HCT116 (cell line): ENCODE measurements around the gene MIPEP. TPM values are rescaled to one million over a fixed set of nuclear protein-coding genes. Genes with fewer than 3 reads are reported as not detected.

Experiments used
- ATAC-seq: fragments of 200-7000 bp; cut with Tn5 transposase; 2 replicates; pipeline ENCODE4 v1.9.1; 2020; ENCODE audit warnings: mild to moderate bottlenecking, moderate library complexity
- BruUV-seq: library from RNA; stranded (reverse); fragments of 400-500 nt; replicated peaks from 2 replicates; lab custom pipeline; 2021; lab: Mats Ljungman, UMichigan
- CTCF ChIA-PET: fragments of 300-600 bp; sonication (Branson Sonifier 250); formaldehyde crosslinking; loops from one replicate; lab custom pipeline; 2021; ENCODE audit warnings: antibody characterized with exemption; lab: Charles Lee
- POLR2A ChIA-PET: fragments of 300-600, 350-600 bp; sonication (Branson Sonifier 250); formaldehyde crosslinking; loops from one replicate; lab custom pipeline; 2021; ENCODE audit warnings: antibody characterized with exemption; lab: Charles Lee
- RAD21 ChIA-PET, 2 experiments: fragments of 300-600 bp; sonication (Branson Sonifier 250); formaldehyde crosslinking; loops; one replicate each; lab custom pipeline; 2023; ENCODE audit warnings: low total read pairs in 2 of 2; ENCODE audit not compliant: uncharacterized antibody in 2 of 2, unreplicated experiment in 2 of 2, low non-redundant PET in 1 of 2; lab: Charles Lee
- DNase-seq: peaks from one replicate; pipeline ENCODE4 v3.0.0-alpha.2; 2010; ENCODE audit warnings: low read depth, low spot score
- H2AFZ ChIP-seq: fragments of 200-600 bp; shearing (Covaris generic), sonication (generic); 2 replicates; pipeline ENCODE4 v1.6.1; 2017; ENCODE audit warnings: low read depth, mixed run types, mixed read lengths, antibody characterized with exemption, low read length; ENCODE audit not compliant: poor library complexity, severe bottlenecking
- H3K27ac ChIP-seq: 2 replicates; pipeline ENCODE4 v1.5.1; 2012; ENCODE audit warnings: low read depth, low read length
- H3K27me3 ChIP-seq: fragments of 200-600 bp; sonication (generic); 2 replicates; pipeline ENCODE4 v1.6.1; 2016; ENCODE audit warnings: mixed run types, low read length, mixed read lengths; ENCODE audit not compliant: insufficient read depth
- H3K36me3 ChIP-seq, 2 experiments: fragments of 200-500 bp in 1 of 2; fragments of 200-600 bp in 1 of 2; sonication (Bioruptor generic) in 1 of 2; sonication (generic) in 1 of 2; 2 replicates each; pipeline versions ENCODE4 v1.5.1 to v1.6.1; 2014 to 2016; ENCODE audit warnings: low read length in 2 of 2, inconsistent platforms in 1 of 2, mixed read lengths in 1 of 2, mixed run types in 1 of 2; ENCODE audit not compliant: insufficient read depth in 2 of 2, control insufficient read depth in 1 of 2
- H3K4me1 ChIP-seq, 2 experiments: fragments of 200-600 bp in 1 of 2; sonication (generic) in 1 of 2; 2 replicates each; pipeline versions ENCODE4 v1.5.1 to v1.6.1; 2012 to 2017; ENCODE audit warnings: low read length in 2 of 2, inconsistent platforms in 1 of 2, mild to moderate bottlenecking in 1 of 2, mixed read lengths in 1 of 2, mixed run types in 1 of 2, moderate library complexity in 1 of 2; ENCODE audit not compliant: insufficient read depth in 2 of 2, control insufficient read depth in 1 of 2
- H3K4me2 ChIP-seq: fragments of 200-600 bp; sonication (generic); 2 replicates; pipeline ENCODE4 v1.6.1; 2017; ENCODE audit warnings: mixed run types, low read length, mixed read lengths
- H3K4me3 ChIP-seq, 2 experiments: fragments of 200-600 bp in 1 of 2; sonication (generic) in 1 of 2; replicated peaks in 1 of 2; 2 replicates each; pipeline ENCODE4 v1.5.1; 2011 to 2016; ENCODE audit warnings: low read length in 2 of 2, control low read depth in 1 of 2, low read depth in 1 of 2, mild to moderate bottlenecking in 1 of 2, mixed read lengths in 1 of 2, mixed run types in 1 of 2
- H3K79me2 ChIP-seq: fragments of 200-600 bp; sonication (generic); 2 replicates; pipeline ENCODE4 v1.6.1; 2017; ENCODE audit warnings: mild to moderate bottlenecking, mixed run types, low read length, moderate library complexity, mixed read lengths; ENCODE audit not compliant: insufficient read depth
- H3K9ac ChIP-seq: fragments of 200-600 bp; sonication (generic); 2 replicates; pipeline ENCODE4 v1.6.1; 2016; ENCODE audit warnings: low read length, mixed read lengths
- H3K9me2 ChIP-seq: fragments of 200-600 bp; sonication (generic), shearing (Covaris generic); 2 replicates; pipeline ENCODE4 v1.6.1; 2017; ENCODE audit warnings: mixed run types, mild to moderate bottlenecking, moderate library complexity; ENCODE audit not compliant: insufficient read depth
- H3K9me3 ChIP-seq, 2 experiments: fragments of 200-500 bp in 1 of 2; fragments of 200-600 bp in 1 of 2; sonication (Bioruptor generic) in 1 of 2; sonication (generic) in 1 of 2; 2 replicates each; pipeline ENCODE4 v1.6.1; 2014 to 2017; ENCODE audit warnings: low read length in 2 of 2, mixed read lengths in 2 of 2, inconsistent platforms in 1 of 2, low read depth in 1 of 2, mild to moderate bottlenecking in 1 of 2, mixed run types in 1 of 2, moderate library complexity in 1 of 2; ENCODE audit not compliant: control insufficient read depth in 1 of 2, insufficient read depth in 1 of 2
- H4K20me1 ChIP-seq: fragments of 200-600 bp; sonication (generic), shearing (Covaris generic); 2 replicates; pipeline ENCODE4 v1.6.1; 2017; ENCODE audit warnings: mixed run types, mild to moderate bottlenecking, moderate library complexity; ENCODE audit not compliant: insufficient read depth
- CBX3 ChIP-seq: IDR thresholded peaks from 2 replicates; pipeline ENCODE4 v1.6.1; 2012; ENCODE audit warnings: low read depth
- CEBPB ChIP-seq: IDR thresholded peaks from 2 replicates; pipeline ENCODE4 v1.6.1; 2012; ENCODE audit warnings: low read depth
- EGR1 ChIP-seq: IDR thresholded peaks from 2 replicates; pipeline ENCODE4 v1.6.1; 2012; ENCODE audit warnings: low read depth
- EZH2 ChIP-seq: fragments of 200-600 bp; sonication (generic); IDR thresholded peaks from 2 replicates; pipeline ENCODE4 v1.6.1; 2017; ENCODE audit warnings: antibody characterized with exemption, mixed run types
- EZH2phosphoT487 ChIP-seq: fragments of 200-600 bp; IDR thresholded peaks from 2 replicates; pipeline ENCODE4 v1.6.1; 2018; ENCODE audit warnings: antibody characterized with exemption, borderline replicate concordance
- FOSL1 ChIP-seq: IDR thresholded peaks from 2 replicates; pipeline ENCODE4 v1.6.1; 2012; ENCODE audit warnings: low read depth
- JUND ChIP-seq: IDR thresholded peaks from 2 replicates; pipeline ENCODE4 v1.6.1; 2012
- POLR2AphosphoS5 ChIP-seq: IDR thresholded peaks from 2 replicates; pipeline ENCODE4 v1.6.1; 2011; ENCODE audit warnings: mild to moderate bottlenecking, low read depth, low read length, moderate library complexity
- RAD21 ChIP-seq: IDR thresholded peaks from 2 replicates; pipeline ENCODE4 v1.6.1; 2012; ENCODE audit warnings: low read depth, mild to moderate bottlenecking
- SIN3A ChIP-seq: IDR thresholded peaks from 2 replicates; pipeline ENCODE4 v1.6.1; 2012; ENCODE audit warnings: low read depth
- SP1 ChIP-seq: IDR thresholded peaks from 2 replicates; pipeline ENCODE4 v1.6.1; 2012; ENCODE audit warnings: low read depth
- SRF ChIP-seq: IDR thresholded peaks from 2 replicates; pipeline ENCODE4 v1.6.1; 2012; ENCODE audit warnings: low read depth
- TCF7L2 ChIP-seq: IDR thresholded peaks from 2 replicates; pipeline ENCODE4 v1.7.0; 2011; ENCODE audit warnings: borderline replicate concordance, inconsistent platforms; ENCODE audit not compliant: insufficient read depth, insufficient read length; ENCODE audit errors: extremely low read depth
- YY1 ChIP-seq: IDR thresholded peaks from 2 replicates; pipeline ENCODE4 v1.6.1; 2011; ENCODE audit warnings: low read length, low read depth, moderate library complexity, mild to moderate bottlenecking; ENCODE audit not compliant: insufficient replicate concordance; ENCODE audit errors: extremely low read depth
- ZFX ChIP-seq: fragments of 450-650 bp; IDR thresholded peaks from 2 replicates; pipeline ENCODE4 v1.6.1; 2017
- intact Hi-C: fragments of 100-400 bp; cut with micrococcal nuclease; formaldehyde crosslinking; loops from 2 replicates; pipeline ENCODE4 v1.10.0; 2022
- total RNA-seq: library from RNA; stranded (reverse); gene quantifications from one replicate; pipeline ENCODE4 v1.2.1, GENCODE V29; 2021; ENCODE audit not compliant: unreplicated experiment
- TF ChIP-seq, protein P1 (sequence below): IDR thresholded peaks from 2 replicates; pipeline ENCODE4 v1.6.1; 2012; ENCODE audit warnings: low read depth
- TF ChIP-seq, protein P2 (sequence below): IDR thresholded peaks from 2 replicates; pipeline ENCODE4 v1.6.1; 2012
- TF ChIP-seq, protein P3 (sequence below): IDR thresholded peaks from 2 replicates; pipeline ENCODE4 v1.6.1; 2012
- TF ChIP-seq, protein P4 (sequence below), 3 experiments: fragments of 200-600 bp in 1 of 3; sonication (generic) in 1 of 3; IDR thresholded peaks in 2 of 3; conservative IDR thresholded peaks in 1 of 3; 2 replicates each; pipeline ENCODE4 v1.5.1; 2012 to 2017; ENCODE audit warnings: low read depth in 2 of 3, low read length in 2 of 3, antibody characterized with exemption in 1 of 3, borderline replicate concordance in 1 of 3, control low read depth in 1 of 3, mild to moderate bottlenecking in 1 of 3, mixed read lengths in 1 of 3, mixed run types in 1 of 3, moderate library complexity in 1 of 3; ENCODE audit not compliant: insufficient read depth in 1 of 3

Gene MIPEP
- total RNA-seq, 1 experiment from 2014 or later = 33.3 TPM

DNA sequence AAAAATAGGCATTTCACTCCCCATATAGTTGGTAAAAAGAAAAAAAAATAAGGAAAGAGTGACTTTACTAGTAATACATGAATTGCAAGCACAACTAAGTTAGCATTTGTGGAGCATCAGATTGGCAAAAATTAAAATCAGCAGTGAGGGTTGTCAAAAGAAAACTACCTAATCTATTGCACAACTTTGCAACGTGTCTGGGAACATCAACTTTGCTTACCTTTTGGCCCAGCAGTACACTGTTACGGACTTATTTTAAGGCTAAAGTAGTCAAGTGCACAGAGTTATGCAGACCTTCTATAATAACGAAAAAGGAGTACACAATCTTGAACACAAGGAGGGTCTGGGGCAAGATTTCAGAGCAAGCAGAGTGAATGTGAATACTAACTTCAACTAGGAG lies 102.6 kb downstream of the MIPEP start:
- H3K4me3 ChIP-seq = no peak overlapping the region
- H3K79me2 ChIP-seq = no peaks in the 10 kb centered on the region
- DNase-seq (no peak), ATAC-seq (no peak)
- no peak overlapping the region for H3K4me2 ChIP-seq
- no peaks in the 10 kb centered on the region for H3K9me2 ChIP-seq
- intact Hi-C loops = no loop called here
- no peaks in the 10 kb centered on the region for H3K36me3 ChIP-seq
- no peaks in the 10 kb centered on the region for H3K9me3 ChIP-seq
- no peaks in the 10 kb centered on the region for H3K27me3 ChIP-seq
- H3K4me1 ChIP-seq = no peaks in the 10 kb centered on the region
- no peak overlapping the region for H3K9ac ChIP-seq
- CTCF ChIA-PET = no interaction called here
- no peak overlapping the region for H3K27ac ChIP-seq
- BruUV-seq = no TSS peak
- H2AFZ ChIP-seq = no peak overlapping the region
- H4K20me1 ChIP-seq = no peaks in the 10 kb centered on the region
- POLR2A ChIA-PET = no interaction called here
- RAD21 ChIA-PET = no interaction called here
- TF ChIP-seq, protein P1, sequence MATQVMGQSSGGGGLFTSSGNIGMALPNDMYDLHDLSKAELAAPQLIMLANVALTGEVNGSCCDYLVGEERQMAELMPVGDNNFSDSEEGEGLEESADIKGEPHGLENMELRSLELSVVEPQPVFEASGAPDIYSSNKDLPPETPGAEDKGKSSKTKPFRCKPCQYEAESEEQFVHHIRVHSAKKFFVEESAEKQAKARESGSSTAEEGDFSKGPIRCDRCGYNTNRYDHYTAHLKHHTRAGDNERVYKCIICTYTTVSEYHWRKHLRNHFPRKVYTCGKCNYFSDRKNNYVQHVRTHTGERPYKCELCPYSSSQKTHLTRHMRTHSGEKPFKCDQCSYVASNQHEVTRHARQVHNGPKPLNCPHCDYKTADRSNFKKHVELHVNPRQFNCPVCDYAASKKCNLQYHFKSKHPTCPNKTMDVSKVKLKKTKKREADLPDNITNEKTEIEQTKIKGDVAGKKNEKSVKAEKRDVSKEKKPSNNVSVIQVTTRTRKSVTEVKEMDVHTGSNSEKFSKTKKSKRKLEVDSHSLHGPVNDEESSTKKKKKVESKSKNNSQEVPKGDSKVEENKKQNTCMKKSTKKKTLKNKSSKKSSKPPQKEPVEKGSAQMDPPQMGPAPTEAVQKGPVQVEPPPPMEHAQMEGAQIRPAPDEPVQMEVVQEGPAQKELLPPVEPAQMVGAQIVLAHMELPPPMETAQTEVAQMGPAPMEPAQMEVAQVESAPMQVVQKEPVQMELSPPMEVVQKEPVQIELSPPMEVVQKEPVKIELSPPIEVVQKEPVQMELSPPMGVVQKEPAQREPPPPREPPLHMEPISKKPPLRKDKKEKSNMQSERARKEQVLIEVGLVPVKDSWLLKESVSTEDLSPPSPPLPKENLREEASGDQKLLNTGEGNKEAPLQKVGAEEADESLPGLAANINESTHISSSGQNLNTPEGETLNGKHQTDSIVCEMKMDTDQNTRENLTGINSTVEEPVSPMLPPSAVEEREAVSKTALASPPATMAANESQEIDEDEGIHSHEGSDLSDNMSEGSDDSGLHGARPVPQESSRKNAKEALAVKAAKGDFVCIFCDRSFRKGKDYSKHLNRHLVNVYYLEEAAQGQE = no peak
- TF ChIP-seq SIN3A = no peak
- TF ChIP-seq EZH2phosphoT487 = no peak
- TF ChIP-seq EGR1 = no peak
- no peak for TF ChIP-seq RAD21
- no peak for TF ChIP-seq ZFX
- TF ChIP-seq, protein P2, sequence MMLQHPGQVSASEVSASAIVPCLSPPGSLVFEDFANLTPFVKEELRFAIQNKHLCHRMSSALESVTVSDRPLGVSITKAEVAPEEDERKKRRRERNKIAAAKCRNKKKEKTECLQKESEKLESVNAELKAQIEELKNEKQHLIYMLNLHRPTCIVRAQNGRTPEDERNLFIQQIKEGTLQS = no peak
- no peak for TF ChIP-seq CEBPB
- no peak for TF ChIP-seq EZH2
- TF ChIP-seq TCF7L2 = no peak
- no peak for TF ChIP-seq YY1
- no peak for TF ChIP-seq SP1
- TF ChIP-seq SRF = no peak
- TF ChIP-seq FOSL1 = no peak
- no peak for TF ChIP-seq CBX3
- TF ChIP-seq, protein P3, sequence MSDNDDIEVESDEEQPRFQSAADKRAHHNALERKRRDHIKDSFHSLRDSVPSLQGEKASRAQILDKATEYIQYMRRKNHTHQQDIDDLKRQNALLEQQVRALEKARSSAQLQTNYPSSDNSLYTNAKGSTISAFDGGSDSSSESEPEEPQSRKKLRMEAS = no peak
- TF ChIP-seq JUND = no peak
- TF ChIP-seq, protein P4, sequence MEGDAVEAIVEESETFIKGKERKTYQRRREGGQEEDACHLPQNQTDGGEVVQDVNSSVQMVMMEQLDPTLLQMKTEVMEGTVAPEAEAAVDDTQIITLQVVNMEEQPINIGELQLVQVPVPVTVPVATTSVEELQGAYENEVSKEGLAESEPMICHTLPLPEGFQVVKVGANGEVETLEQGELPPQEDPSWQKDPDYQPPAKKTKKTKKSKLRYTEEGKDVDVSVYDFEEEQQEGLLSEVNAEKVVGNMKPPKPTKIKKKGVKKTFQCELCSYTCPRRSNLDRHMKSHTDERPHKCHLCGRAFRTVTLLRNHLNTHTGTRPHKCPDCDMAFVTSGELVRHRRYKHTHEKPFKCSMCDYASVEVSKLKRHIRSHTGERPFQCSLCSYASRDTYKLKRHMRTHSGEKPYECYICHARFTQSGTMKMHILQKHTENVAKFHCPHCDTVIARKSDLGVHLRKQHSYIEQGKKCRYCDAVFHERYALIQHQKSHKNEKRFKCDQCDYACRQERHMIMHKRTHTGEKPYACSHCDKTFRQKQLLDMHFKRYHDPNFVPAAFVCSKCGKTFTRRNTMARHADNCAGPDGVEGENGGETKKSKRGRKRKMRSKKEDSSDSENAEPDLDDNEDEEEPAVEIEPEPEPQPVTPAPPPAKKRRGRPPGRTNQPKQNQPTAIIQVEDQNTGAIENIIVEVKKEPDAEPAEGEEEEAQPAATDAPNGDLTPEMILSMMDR (IDR thresholded peaks at IDR 0.05 in 2 of 3, conservative IDR thresholded peaks at IDR 0.05 in 1 of 3; ENCODE audit: borderline replicate concordance in 1 of 3, insufficient read depth in 1 of 3, low read depth in 2 of 3, low read length in 2 of 3) = no peak
- TF ChIP-seq POLR2AphosphoS5 = no peak
